H1 (cell line): ENCODE results near the gene TRIP11. TPM values are rescaled to one million over a fixed set of nuclear protein-coding genes. Genes with fewer than 3 reads are reported as not detected.

ENCODE experiments used
- CTCF ChIA-PET: fragments of 300-600 bp; sonication (Branson Sonifier 250); formaldehyde crosslinking; loops from one replicate; lab custom pipeline; 2021; ENCODE audit not compliant: partially characterized antibody; lab: Charles Lee
- POLR2A ChIA-PET: fragments of 300-600 bp; sonication (Branson Sonifier 250); formaldehyde crosslinking; loops from one replicate; lab custom pipeline; 2021; ENCODE audit warnings: inconsistent platforms; ENCODE audit not compliant: partially characterized antibody; lab: Charles Lee
- DNase-seq, 2 experiments: peaks; one replicate each; pipeline versions ENCODE4 v3.0.0 to v3.0.0-alpha.2; 2010 to 2022; ENCODE audit warnings: low spot score in 2 of 2, low read depth in 1 of 2, mixed read lengths in 1 of 2
- FAIRE-seq: peaks from 2 replicates; lab custom pipeline; 2011; peaks lifted over from hg19 to GRCh38; lab: Jason Lieb, UNC
- H2AFZ ChIP-seq: 2 replicates; pipeline ENCODE4 v1.8.1; 2012; ENCODE audit warnings: low read length, inconsistent platforms
- H2AK5ac ChIP-seq: 2 replicates; pipeline ENCODE4 v1.6.1; 2013; ENCODE audit warnings: low read depth, low read length
- H2BK120ac ChIP-seq: replicated peaks from 2 replicates; pipeline ENCODE3; 2013; ENCODE audit warnings: low read depth, low read length, inconsistent platforms
- H2BK12ac ChIP-seq: 2 replicates; pipeline ENCODE4 v1.6.1; 2013; ENCODE audit warnings: low read depth, low read length
- H2BK15ac ChIP-seq: 2 replicates; pipeline ENCODE4 v1.6.1; 2013; ENCODE audit warnings: low read length
- H2BK20ac ChIP-seq: 2 replicates; pipeline ENCODE4 v1.6.1; 2013; ENCODE audit warnings: low read length
- H2BK5ac ChIP-seq: 2 replicates; pipeline ENCODE4 v1.6.1; 2013; ENCODE audit warnings: low read depth, low read length
- H3K14ac ChIP-seq: 2 replicates; pipeline ENCODE4 v1.6.1; 2013; ENCODE audit warnings: inconsistent platforms; ENCODE audit not compliant: insufficient read length
- H3K18ac ChIP-seq: 2 replicates; pipeline ENCODE4 v1.6.1; 2013; ENCODE audit warnings: low read length; ENCODE audit errors: extremely low read depth
- H3K23ac ChIP-seq: 2 replicates; pipeline ENCODE4 v1.6.1; 2013; ENCODE audit warnings: inconsistent platforms; ENCODE audit not compliant: insufficient read length
- H3K23me2 ChIP-seq: 2 replicates; pipeline ENCODE4 v1.6.1; 2013; ENCODE audit warnings: low read depth, low read length
- H3K27ac ChIP-seq: 2 replicates; pipeline ENCODE4 v1.6.1; 2011; ENCODE audit warnings: low read depth, low read length, inconsistent platforms
- H3K27me3 ChIP-seq, 4 experiments: replicated peaks in 1 of 4; 1 replicate in 1 of 4; 2 replicates in 3 of 4; pipeline versions ENCODE4 v1.6.1 to v1.8.1; 2011 to 2013; ENCODE audit warnings: low read length in 3 of 4, mild to moderate bottlenecking in 3 of 4, inconsistent platforms in 2 of 4, mixed read lengths in 2 of 4, moderate library complexity in 1 of 4; ENCODE audit not compliant: control insufficient read depth in 3 of 4, insufficient read depth in 3 of 4; ENCODE audit errors: extremely low read depth in 1 of 4
- H3K36me3 ChIP-seq, 4 experiments: 2 replicates each; pipeline versions ENCODE4 v1.6.1 to v1.8.1; 2011 to 2013; ENCODE audit warnings: mild to moderate bottlenecking in 4 of 4, low read length in 3 of 4, moderate library complexity in 2 of 4, control low read depth in 1 of 4, inconsistent platforms in 1 of 4; ENCODE audit not compliant: insufficient read depth in 4 of 4, control insufficient read depth in 2 of 4
- H3K4ac ChIP-seq: replicated peaks from 2 replicates; pipeline ENCODE3; 2013; ENCODE audit warnings: low read length, low read depth, mixed read lengths, inconsistent platforms; ENCODE audit not compliant: insufficient read length
- H3K4me1 ChIP-seq, 4 experiments: replicated peaks in 1 of 4; 1 replicate in 1 of 4; 2 replicates in 3 of 4; pipeline versions ENCODE4 v1.6.1 to v1.8.1; 2011 to 2013; ENCODE audit warnings: low read length in 3 of 4, inconsistent platforms in 2 of 4, mixed read lengths in 1 of 4; ENCODE audit not compliant: insufficient read depth in 4 of 4, control insufficient read depth in 3 of 4
- H3K4me2 ChIP-seq, 2 experiments: 2 replicates each; pipeline versions ENCODE4 v1.6.1 to v1.8.1; 2011 to 2013; ENCODE audit warnings: low read depth in 2 of 2, low read length in 2 of 2, control low read depth in 1 of 2, inconsistent platforms in 1 of 2, mild to moderate bottlenecking in 1 of 2; ENCODE audit not compliant: insufficient read depth in 1 of 2
- H3K4me3 ChIP-seq, 4 experiments: fragments of 200-600, 300-600 bp in 1 of 4; sonication (generic), shearing (Covaris generic), sonication (Bioruptor Twin) in 1 of 4; 2 replicates each; pipeline versions ENCODE4 v1.5.1 to v1.8.1; 2011 to 2016; ENCODE audit warnings: low read length in 4 of 4, low read depth in 3 of 4, control low read depth in 2 of 4, inconsistent platforms in 2 of 4, mild to moderate bottlenecking in 2 of 4, mixed read lengths in 1 of 4, moderate library complexity in 1 of 4; ENCODE audit not compliant: insufficient read depth in 2 of 4; ENCODE audit errors: extremely low read depth in 1 of 4
- H3K56ac ChIP-seq: replicated peaks from 2 replicates; pipeline ENCODE3; 2013; ENCODE audit warnings: low read depth, mild to moderate bottlenecking, mixed read lengths, low read length, inconsistent platforms; ENCODE audit not compliant: insufficient read length
- H3K79me1 ChIP-seq: 2 replicates; pipeline ENCODE4 v1.6.1; 2013; ENCODE audit warnings: low read depth, low read length, control low read depth
- H3K79me2 ChIP-seq, 2 experiments: 2 replicates each; pipeline versions ENCODE4 v1.6.1 to v1.8.1; 2012 to 2013; ENCODE audit warnings: low read length in 2 of 2, mild to moderate bottlenecking in 2 of 2, inconsistent platforms in 1 of 2; ENCODE audit not compliant: insufficient read depth in 2 of 2, control insufficient read depth in 1 of 2
- H3K9ac ChIP-seq, 4 experiments: replicated peaks in 1 of 4; 1 replicate in 1 of 4; 2 replicates in 3 of 4; pipeline versions ENCODE4 v1.6.1 to v1.8.1; 2011 to 2013; ENCODE audit warnings: low read depth in 3 of 4, low read length in 3 of 4, control low read depth in 2 of 4, mild to moderate bottlenecking in 2 of 4, moderate library complexity in 2 of 4, inconsistent platforms in 1 of 4; ENCODE audit errors: extremely low read depth in 1 of 4
- H3K9me3 ChIP-seq, 2 experiments: 2 replicates each; pipeline versions ENCODE4 v1.6.1 to v1.8.1; 2012 to 2013; ENCODE audit warnings: mild to moderate bottlenecking in 2 of 2, moderate library complexity in 2 of 2, control low read depth in 1 of 2, inconsistent platforms in 1 of 2, low read depth in 1 of 2, low read length in 1 of 2, mixed read lengths in 1 of 2; ENCODE audit not compliant: insufficient read depth in 2 of 2
- H4K20me1 ChIP-seq, 2 experiments: replicated peaks in 1 of 2; 2 replicates each; pipeline versions ENCODE3 to v1.8.1; 2011 to 2013; ENCODE audit warnings: inconsistent platforms in 2 of 2, low read length in 2 of 2, mild to moderate bottlenecking in 1 of 2; ENCODE audit not compliant: insufficient read depth in 2 of 2, control insufficient read depth in 1 of 2
- H4K5ac ChIP-seq: 2 replicates; pipeline ENCODE4 v1.6.1; 2013; ENCODE audit warnings: low read length, low read depth, mixed read lengths, inconsistent platforms; ENCODE audit not compliant: insufficient read length
- H4K8ac ChIP-seq: 2 replicates; pipeline ENCODE4 v1.8.0; 2013; ENCODE audit warnings: mild to moderate bottlenecking, moderate library complexity, low read length, inconsistent platforms; ENCODE audit not compliant: insufficient read depth; ENCODE audit errors: extremely low read depth
- H4K91ac ChIP-seq: replicated peaks from 2 replicates; pipeline ENCODE3; 2013; ENCODE audit warnings: low read length, mixed read lengths, inconsistent platforms; ENCODE audit not compliant: insufficient read length
- BCL11A ChIP-seq, 2 experiments: IDR thresholded peaks; one replicate each; pipeline ENCODE4 v1.6.1; 2011; ENCODE audit warnings: low read depth in 2 of 2, low read length in 2 of 2, mild to moderate bottlenecking in 2 of 2
- BRCA1 ChIP-seq: IDR thresholded peaks from 2 replicates; pipeline ENCODE4 v1.6.1; 2012; ENCODE audit warnings: low read depth, low read length, improper control_type of control experiment
- POLR2A ChIP-seq, 2 experiments: IDR thresholded peaks; 1 replicate in 1 of 2; 2 replicates in 1 of 2; pipeline ENCODE4 v1.6.1; 2011; ENCODE audit warnings: low read depth in 2 of 2, low read length in 2 of 2, mild to moderate bottlenecking in 2 of 2; ENCODE audit errors: control extremely low read depth in 1 of 2
- RAD21 ChIP-seq, 2 experiments: IDR thresholded peaks in 1 of 2; conservative IDR thresholded peaks in 1 of 2; 2 replicates each; pipeline ENCODE4 v1.6.1; 2011; ENCODE audit warnings: low read depth in 2 of 2, low read length in 2 of 2, improper control_type of control experiment in 1 of 2, inconsistent platforms in 1 of 2, mild to moderate bottlenecking in 1 of 2, moderate library complexity in 1 of 2
- SIRT6 ChIP-seq: IDR thresholded peaks from one replicate; pipeline ENCODE4 v1.7.1; 2012; ENCODE audit warnings: low read length, inconsistent platforms
- SIX5 ChIP-seq: IDR thresholded peaks from 2 replicates; pipeline ENCODE4 v1.6.1; 2011; ENCODE audit warnings: mild to moderate bottlenecking, low read depth, low read length
- WGBS, 2 experiments: shearing (Covaris generic) in 1 of 2; methylation state at CpG; one replicate each; pipeline versions ENCODE4 v1.1.6 to v1.1.7; 2013 to 2015; ENCODE audit warnings: low lambda C conversion rate in 2 of 2, mixed read lengths in 2 of 2, inconsistent platforms in 1 of 2, low coverage in 1 of 2, missing lambda C conversion rate in 1 of 2; ENCODE audit not compliant: insufficient replicate concordance in 2 of 2, insufficient coverage in 1 of 2, insufficient read length in 1 of 2; ENCODE audit errors: extremely low coverage in 1 of 2, missing lambda C conversion rate in 1 of 2; 5-methylcytosine and 5-hydroxymethylcytosine counted together
- polyA plus RNA-seq, 7 experiments: library from polyadenylated mRNA; depleted of rRNA in 3 of 7; stranded (reverse) in 5 of 7; unstranded in 2 of 7; fragments of >200 nt in 5 of 7; fragments of 200-250 nt in 2 of 7; gene quantifications; 1 replicate in 5 of 7; 2 replicates in 1 of 7; 4 replicates in 1 of 7; pipeline versions ENCODE4 v1.2.1 to v1.2.3, GENCODE V29; 2011 to 2013; ENCODE audit warnings: missing spikeins in 2 of 7, mixed read lengths in 2 of 7
- total RNA-seq: library from RNA; stranded (reverse); fragmentation: NEBNext Ultra II Directional; extraction: Animal tissue kit (Norgen Biotek cat#: 25700); gene quantifications from 2 replicates; pipeline ENCODE4 v1.2.1, GENCODE V29; 2021

TRIP11 gene
- total and polyA plus RNA-seq, 2 of the 8 experiments (the other 6 are each of a cell fraction or from before 2014, with no cell fraction given), result 3.3 to 30.4 TPM

DNA sequence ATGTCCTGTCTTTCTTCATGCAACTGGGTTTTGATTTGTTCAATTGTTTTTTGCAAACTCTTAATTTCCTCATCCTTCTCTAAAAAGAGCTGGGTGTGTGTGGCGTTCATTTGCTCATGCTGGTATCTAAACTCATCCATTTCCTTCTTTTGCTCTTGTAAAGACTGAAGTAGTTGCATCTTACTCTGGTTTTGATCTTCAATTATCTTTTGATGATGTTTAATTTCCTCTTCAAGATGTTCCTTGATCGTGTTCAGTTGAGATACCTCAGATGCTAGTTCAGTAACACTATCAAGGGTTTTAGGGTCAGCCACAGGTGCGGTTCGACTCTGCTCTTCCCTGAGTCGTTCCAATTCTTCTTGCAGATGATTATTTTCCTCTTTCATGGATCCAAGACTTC, 34.8 kb downstream of the TRIP11 start:
- ChIA-PET POLR2A (no interaction called here), CTCF (interaction anchor here (1.2 to 3.6 kb wide), 2 partner anchors 8 to 60 kb away, joined by 3 to 23 read pairs; no protein-coding TSS in a partner anchor)
- Histone ChIP-seq H3K9me3 (no peaks in the 10 kb centered on the region), H2AK5ac (no peak overlapping the region), H3K23ac (no peak overlapping the region), H2BK120ac (no peak overlapping the region), H3K36me3 (peaks cover 2 to 22% (median 8%) of the 10 kb centered on the region in 4 experiments; a peak in 6 of 8 replicates), H3K4me2 (no peak overlapping the region), H2BK15ac (no peak overlapping the region), H3K27me3 (no peaks in the 10 kb centered on the region), H3K27ac (no peak overlapping the region), H4K20me1 (no peaks in the 10 kb centered on the region), H3K18ac (no peak overlapping the region), H2BK20ac (no peak overlapping the region), H3K79me1 (no peaks in the 10 kb centered on the region), H4K5ac (no peak overlapping the region), H2AFZ (no peak overlapping the region), H3K56ac (no peak overlapping the region), H3K4me3 (no peak overlapping the region), H3K79me2 (no peaks in the 10 kb centered on the region), H2BK5ac (no peak overlapping the region), H4K91ac (no peak overlapping the region), H3K4me1 (no peaks in the 10 kb centered on the region), H3K4ac (no peak overlapping the region), H3K14ac (no peak overlapping the region), H3K9ac (no peak overlapping the region), H4K8ac (no peak overlapping the region), H3K23me2 (no peaks in the 10 kb centered on the region), H2BK12ac (no peak overlapping the region)
- 89% methylated on average over 5 of the region's 5 CpGs; no CpG with 5 or more reads in 1 of the 2 experiments for WGBS, 2 experiments
- DNase-seq, result no peak
- TF ChIP-seq BRCA1 (no peak), BCL11A (IDR thresholded peaks at IDR 0.05; ENCODE audit: low read depth in 2 of 2, low read length in 2 of 2) (no peak), RAD21 (IDR thresholded peaks at IDR 0.05 in 1 of 2, conservative IDR thresholded peaks at IDR 0.05 in 1 of 2; ENCODE audit: low read depth in 2 of 2, low read length in 2 of 2) (no peak), SIX5 (no peak), POLR2A (IDR thresholded peaks at IDR 0.05; ENCODE audit: control extremely low read depth in 1 of 2, low read depth in 2 of 2, low read length in 2 of 2) (no peak), SIRT6 (no peak)
- FAIRE-seq, result no peak
